Calu3 (cell line): ENCODE results near the gene DDX20. TPM values are rescaled to one million over a fixed set of nuclear protein-coding genes. Genes with fewer than 3 reads are reported as not detected.

Source experiments
- BruUV-seq: library from RNA; stranded (reverse); fragments of 400-500 nt; replicated peaks from 2 replicates; lab custom pipeline; 2021; lab: Mats Ljungman, UMichigan
- CTCF ChIA-PET: fragments of 300-600 bp; sonication (Branson Sonifier 250); formaldehyde crosslinking; loops from one replicate; lab custom pipeline; 2022; ENCODE audit warnings: antibody characterized with exemption; lab: Charles Lee
- DNase-seq: peaks from one replicate; pipeline ENCODE4 v3.0.0; 2022
- H3K27ac Mint-ChIP-seq: one replicate; pipeline ENCODE4 v1.8.0; 2022; ENCODE audit warnings: mixed read lengths; ENCODE audit not compliant: unreplicated experiment
- H3K27me3 Mint-ChIP-seq: one replicate; pipeline ENCODE4 v1.8.0; 2022; ENCODE audit warnings: mixed read lengths; ENCODE audit not compliant: unreplicated experiment
- H3K36me3 Mint-ChIP-seq: one replicate; pipeline ENCODE4 v1.8.0; 2022; ENCODE audit warnings: mild to moderate bottlenecking, moderate library complexity, mixed read lengths; ENCODE audit not compliant: insufficient read depth, unreplicated experiment
- H3K4me1 Mint-ChIP-seq: one replicate; pipeline ENCODE4 v1.8.0; 2022; ENCODE audit warnings: mild to moderate bottlenecking, low read depth, mixed read lengths; ENCODE audit not compliant: unreplicated experiment
- H3K4me3 Mint-ChIP-seq: one replicate; pipeline ENCODE4 v1.8.0; 2022; ENCODE audit warnings: mild to moderate bottlenecking, low read depth, moderate library complexity, mixed read lengths; ENCODE audit not compliant: unreplicated experiment
- H3K9me3 Mint-ChIP-seq: one replicate; pipeline ENCODE4 v1.8.0; 2022; ENCODE audit warnings: low read depth, mixed read lengths; ENCODE audit not compliant: unreplicated experiment
- CTCF ChIP-seq: fragments of 200-600 bp; IDR thresholded peaks from one replicate; pipeline ENCODE4 v1.8.0; 2022; ENCODE audit warnings: antibody characterized with exemption; ENCODE audit not compliant: unreplicated experiment
- intact Hi-C: fragments of 100-400 bp; cut with micrococcal nuclease; formaldehyde crosslinking; loops from one replicate; pipeline ENCODE4 v1.10.0; 2022; ENCODE audit not compliant: unreplicated experiment
- total RNA-seq: library from RNA; stranded (reverse); gene quantifications from 2 replicates; pipeline ENCODE4 v1.2.3, GENCODE V29; 2022

The DDX20 gene
- total RNA-seq, 1 experiment from 2014 or later: 8.9 TPM

DNA sequence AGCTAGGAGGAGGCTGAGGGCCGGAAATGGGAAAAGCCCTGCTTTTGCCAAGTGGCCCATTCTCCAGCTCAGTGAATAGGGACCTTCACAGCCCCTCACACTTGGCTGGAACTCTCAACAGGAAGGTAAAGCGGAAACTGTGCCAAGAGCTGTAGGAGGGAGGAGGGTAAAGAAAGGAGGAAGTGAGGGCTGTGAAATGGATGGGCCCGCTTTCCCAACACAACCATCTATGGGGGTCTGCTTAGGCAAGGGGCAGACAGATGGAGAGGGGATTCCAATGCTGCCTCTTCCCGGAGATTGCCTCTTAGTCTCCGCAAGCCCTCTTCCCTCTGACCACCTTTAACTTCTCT, 21.7 kb upstream of the DDX20 start:
- no peak for TF ChIP-seq CTCF
- Mint-ChIP-seq H3K4me1 (peaks cover 15% of the 10 kb centered on the region), H3K9me3 (no peaks in the 10 kb centered on the region), H3K27me3 (peaks cover 35% of the 10 kb centered on the region), H3K27ac (no peak overlapping the region), H3K36me3 (peaks cover 17% of the 10 kb centered on the region), H3K4me3 (no peak overlapping the region)
- CTCF ChIA-PET: no interaction called here
- intact Hi-C loops: no loop called here
- no peak for DNase-seq
- no TSS peak for BruUV-seq

DNA sequence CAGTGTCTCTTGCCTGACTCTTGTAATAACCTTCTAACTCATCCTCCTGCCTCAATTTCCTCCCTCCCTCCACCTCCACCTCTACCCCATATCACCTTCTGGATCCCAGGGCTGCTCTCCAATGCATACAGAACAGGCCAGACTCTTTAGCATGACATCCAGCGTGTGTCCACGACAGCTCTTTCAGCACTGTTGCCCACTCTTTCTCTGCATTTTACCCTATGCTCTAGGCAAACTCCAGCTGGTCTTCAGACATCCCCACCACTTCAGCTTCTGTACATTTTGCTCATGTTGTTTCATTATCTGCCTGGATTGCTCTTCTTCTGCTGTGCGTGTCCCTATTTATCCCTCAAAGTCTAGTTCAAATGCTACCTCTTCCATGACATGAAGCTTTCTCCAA, 21.3 kb upstream of the DDX20 start:
- Mint-ChIP-seq H3K36me3 (peaks cover 21% of the 10 kb centered on the region), H3K27me3 (peaks cover 40% of the 10 kb centered on the region), H3K4me3 (no peak overlapping the region), H3K27ac (no peak overlapping the region), H3K9me3 (no peaks in the 10 kb centered on the region), H3K4me1 (peaks cover 17% of the 10 kb centered on the region)
- no peak for DNase-seq
- TF ChIP-seq CTCF: no peak
- CTCF ChIA-PET: interaction anchor here (0.6 kb wide), 2 partner anchors 286 to 1223 kb away, joined by 4 to 6 read pairs; partner anchors contain the start of gene WDR77
- BruUV-seq: no TSS peak
- intact Hi-C loops: no loop called here

- no peak overlapping the region for H3K4me3 Mint-ChIP-seq
- H3K4me1 Mint-ChIP-seq: peaks cover 21% of the 10 kb centered on the region
- no peaks in the 10 kb centered on the region for H3K9me3 Mint-ChIP-seq
- no peak for TF ChIP-seq CTCF
- peaks cover 44% of the 10 kb centered on the region for H3K27me3 Mint-ChIP-seq
- intact Hi-C loops: no loop called here
- H3K27ac Mint-ChIP-seq: no peak overlapping the region
- BruUV-seq: no TSS peak
- peaks cover 25% of the 10 kb centered on the region for H3K36me3 Mint-ChIP-seq
- CTCF ChIA-PET: interaction anchor here (0.6 kb wide), 2 partner anchors 286 to 1223 kb away, joined by 4 to 6 read pairs; partner anchors contain the start of gene WDR77
- DNase-seq: no peak
Measured at GRCh38 chr1:111734856-111735255, 20.8 kb upstream of the DDX20 start.

DNA sequence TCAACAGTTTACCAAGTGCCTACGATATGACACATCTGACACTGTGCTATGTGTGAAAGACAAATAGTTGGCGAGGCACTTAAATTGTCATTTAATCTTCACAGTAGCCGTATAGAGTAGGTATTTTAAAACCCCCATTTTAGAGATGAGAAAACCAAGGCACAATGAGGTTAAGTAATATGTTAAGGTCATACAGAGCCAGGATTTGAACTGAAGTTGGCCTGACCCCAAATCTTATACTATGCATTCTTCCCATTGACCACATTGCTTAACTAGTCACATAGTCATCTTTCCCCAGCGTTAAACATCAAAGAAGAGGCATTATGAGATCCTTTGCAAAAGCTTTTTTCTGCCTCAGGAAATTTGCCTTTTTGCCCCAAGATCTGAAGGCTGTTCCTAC, 20.4 kb upstream of the DDX20 start:
- H3K4me1 Mint-ChIP-seq: peaks cover 24% of the 10 kb centered on the region
- TF ChIP-seq CTCF: no peak
- peaks cover 49% of the 10 kb centered on the region for H3K27me3 Mint-ChIP-seq
- no peak overlapping the region for H3K4me3 Mint-ChIP-seq
- CTCF ChIA-PET: no interaction called here
- H3K27ac Mint-ChIP-seq: no peak overlapping the region
- H3K9me3 Mint-ChIP-seq: no peaks in the 10 kb centered on the region
- DNase-seq: no peak
- intact Hi-C loops: no loop called here
- peaks cover 27% of the 10 kb centered on the region for H3K36me3 Mint-ChIP-seq
- BruUV-seq: no TSS peak
